ENCODE results near the gene NUDT1. TPM values are rescaled to one million over a fixed set of nuclear protein-coding genes. Genes with fewer than 3 reads are reported as not detected.
A peak's percentile ranks its signal among the peaks of the same experiment; 100 is the strongest.

Gene NUDT1
- total and polyA plus RNA-seq, 2 experiments from 2014 or later = 54.5 to 163 TPM

DNA sequence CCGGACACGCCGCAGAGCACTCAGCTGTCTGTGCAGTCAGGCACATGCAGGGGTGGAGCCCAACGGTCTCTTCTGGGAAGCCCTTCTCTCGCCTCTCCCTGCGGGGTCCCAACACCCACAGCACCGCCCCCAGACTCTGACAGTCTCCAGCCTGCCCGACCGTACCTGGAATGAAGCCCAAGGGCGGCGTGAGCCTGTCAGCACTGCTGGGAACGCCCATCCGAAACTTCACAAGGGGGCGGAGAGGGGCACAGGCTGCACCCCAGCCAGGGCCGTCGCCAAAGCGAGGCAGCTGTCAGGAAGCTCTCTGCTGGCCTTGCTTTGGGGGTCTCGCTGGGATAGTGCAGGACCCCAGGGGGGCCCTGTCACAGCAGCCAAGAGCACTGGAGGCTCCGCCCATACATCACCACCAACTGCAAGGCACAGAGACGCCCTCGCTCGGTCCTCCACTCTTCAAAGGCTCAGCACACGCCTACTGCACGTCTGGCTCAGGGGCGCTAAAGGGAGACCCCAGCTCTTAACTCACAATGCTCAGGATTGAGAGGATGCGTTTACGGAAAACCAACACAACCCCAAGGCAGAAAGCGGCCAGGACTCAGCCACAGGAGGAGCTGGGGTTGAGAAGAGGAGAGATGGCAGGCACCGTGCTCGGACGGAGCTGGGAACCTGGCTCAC, 40.2 kb upstream of the NUDT1 start (continued):
- TF ChIP-seq, protein P1, sequence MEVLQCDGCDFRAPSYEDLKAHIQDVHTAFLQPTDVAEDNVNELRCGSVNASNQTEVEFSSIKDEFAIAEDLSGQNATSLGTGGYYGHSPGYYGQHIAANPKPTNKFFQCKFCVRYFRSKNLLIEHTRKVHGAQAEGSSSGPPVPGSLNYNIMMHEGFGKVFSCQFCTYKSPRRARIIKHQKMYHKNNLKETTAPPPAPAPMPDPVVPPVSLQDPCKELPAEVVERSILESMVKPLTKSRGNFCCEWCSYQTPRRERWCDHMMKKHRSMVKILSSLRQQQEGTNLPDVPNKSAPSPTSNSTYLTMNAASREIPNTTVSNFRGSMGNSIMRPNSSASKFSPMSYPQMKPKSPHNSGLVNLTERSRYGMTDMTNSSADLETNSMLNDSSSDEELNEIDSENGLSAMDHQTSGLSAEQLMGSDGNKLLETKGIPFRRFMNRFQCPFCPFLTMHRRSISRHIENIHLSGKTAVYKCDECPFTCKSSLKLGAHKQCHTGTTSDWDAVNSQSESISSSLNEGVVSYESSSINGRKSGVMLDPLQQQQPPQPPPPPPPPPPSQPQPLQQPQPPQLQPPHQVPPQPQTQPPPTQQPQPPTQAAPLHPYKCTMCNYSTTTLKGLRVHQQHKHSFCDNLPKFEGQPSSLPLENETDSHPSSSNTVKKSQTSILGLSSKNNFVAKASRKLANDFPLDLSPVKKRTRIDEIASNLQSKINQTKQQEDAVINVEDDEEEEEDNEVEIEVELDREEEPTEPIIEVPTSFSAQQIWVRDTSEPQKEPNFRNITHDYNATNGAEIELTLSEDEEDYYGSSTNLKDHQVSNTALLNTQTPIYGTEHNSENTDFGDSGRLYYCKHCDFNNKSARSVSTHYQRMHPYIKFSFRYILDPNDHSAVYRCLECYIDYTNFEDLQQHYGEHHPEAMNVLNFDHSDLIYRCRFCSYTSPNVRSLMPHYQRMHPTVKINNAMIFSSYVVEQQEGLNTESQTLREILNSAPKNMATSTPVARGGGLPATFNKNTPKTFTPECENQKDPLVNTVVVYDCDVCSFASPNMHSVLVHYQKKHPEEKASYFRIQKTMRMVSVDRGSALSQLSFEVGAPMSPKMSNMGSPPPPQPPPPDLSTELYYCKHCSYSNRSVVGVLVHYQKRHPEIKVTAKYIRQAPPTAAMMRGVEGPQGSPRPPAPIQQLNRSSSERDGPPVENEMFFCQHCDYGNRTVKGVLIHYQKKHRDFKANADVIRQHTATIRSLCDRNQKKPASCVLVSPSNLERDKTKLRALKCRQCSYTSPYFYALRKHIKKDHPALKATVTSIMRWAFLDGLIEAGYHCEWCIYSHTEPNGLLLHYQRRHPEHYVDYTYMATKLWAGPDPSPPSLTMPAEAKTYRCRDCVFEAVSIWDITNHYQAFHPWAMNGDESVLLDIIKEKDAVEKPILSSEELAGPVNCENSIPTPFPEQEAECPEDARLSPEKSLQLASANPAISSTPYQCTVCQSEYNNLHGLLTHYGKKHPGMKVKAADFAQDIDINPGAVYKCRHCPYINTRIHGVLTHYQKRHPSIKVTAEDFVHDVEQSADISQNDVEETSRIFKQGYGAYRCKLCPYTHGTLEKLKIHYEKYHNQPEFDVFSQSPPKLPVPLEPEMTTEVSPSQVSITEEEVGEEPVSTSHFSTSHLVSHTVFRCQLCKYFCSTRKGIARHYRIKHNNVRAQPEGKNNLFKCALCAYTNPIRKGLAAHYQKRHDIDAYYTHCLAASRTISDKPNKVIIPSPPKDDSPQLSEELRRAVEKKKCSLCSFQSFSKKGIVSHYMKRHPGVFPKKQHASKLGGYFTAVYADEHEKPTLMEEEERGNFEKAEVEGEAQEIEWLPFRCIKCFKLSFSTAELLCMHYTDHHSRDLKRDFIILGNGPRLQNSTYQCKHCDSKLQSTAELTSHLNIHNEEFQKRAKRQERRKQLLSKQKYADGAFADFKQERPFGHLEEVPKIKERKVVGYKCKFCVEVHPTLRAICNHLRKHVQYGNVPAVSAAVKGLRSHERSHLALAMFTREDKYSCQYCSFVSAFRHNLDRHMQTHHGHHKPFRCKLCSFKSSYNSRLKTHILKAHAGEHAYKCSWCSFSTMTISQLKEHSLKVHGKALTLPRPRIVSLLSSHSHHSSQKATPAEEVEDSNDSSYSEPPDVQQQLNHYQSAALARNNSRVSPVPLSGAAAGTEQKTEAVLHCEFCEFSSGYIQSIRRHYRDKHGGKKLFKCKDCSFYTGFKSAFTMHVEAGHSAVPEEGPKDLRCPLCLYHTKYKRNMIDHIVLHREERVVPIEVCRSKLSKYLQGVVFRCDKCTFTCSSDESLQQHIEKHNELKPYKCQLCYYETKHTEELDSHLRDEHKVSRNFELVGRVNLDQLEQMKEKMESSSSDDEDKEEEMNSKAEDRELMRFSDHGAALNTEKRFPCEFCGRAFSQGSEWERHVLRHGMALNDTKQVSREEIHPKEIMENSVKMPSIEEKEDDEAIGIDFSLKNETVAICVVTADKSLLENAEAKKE (CRISPR knock-in tag; IDR thresholded peaks at IDR 0.05) = no peak
- TF ChIP-seq, protein P2, sequence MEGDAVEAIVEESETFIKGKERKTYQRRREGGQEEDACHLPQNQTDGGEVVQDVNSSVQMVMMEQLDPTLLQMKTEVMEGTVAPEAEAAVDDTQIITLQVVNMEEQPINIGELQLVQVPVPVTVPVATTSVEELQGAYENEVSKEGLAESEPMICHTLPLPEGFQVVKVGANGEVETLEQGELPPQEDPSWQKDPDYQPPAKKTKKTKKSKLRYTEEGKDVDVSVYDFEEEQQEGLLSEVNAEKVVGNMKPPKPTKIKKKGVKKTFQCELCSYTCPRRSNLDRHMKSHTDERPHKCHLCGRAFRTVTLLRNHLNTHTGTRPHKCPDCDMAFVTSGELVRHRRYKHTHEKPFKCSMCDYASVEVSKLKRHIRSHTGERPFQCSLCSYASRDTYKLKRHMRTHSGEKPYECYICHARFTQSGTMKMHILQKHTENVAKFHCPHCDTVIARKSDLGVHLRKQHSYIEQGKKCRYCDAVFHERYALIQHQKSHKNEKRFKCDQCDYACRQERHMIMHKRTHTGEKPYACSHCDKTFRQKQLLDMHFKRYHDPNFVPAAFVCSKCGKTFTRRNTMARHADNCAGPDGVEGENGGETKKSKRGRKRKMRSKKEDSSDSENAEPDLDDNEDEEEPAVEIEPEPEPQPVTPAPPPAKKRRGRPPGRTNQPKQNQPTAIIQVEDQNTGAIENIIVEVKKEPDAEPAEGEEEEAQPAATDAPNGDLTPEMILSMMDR (conservative IDR thresholded peaks at IDR 0.05; ENCODE audit: low read depth in 2 of 2) = no peak

DNA sequence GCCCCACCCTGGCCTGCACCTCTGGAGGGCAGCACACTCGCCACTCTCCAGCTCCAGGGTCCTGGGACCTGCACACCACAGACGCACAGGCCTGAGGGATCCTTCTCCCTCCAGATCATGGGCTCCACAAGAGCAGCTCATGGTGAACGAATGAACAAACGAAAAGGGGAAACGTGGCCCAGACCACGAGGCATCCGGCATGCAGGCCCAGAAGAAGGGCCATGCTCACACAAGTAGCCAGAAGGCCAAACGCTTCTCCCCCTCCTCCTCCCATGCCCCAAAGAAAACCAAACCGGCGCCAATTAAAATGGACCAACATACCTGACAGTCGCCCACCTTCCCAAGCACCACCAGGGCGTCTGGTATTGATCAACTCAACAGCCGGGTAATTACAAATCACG, 39.7 kb upstream of the NUDT1 start:
- ATAC-seq = peak; percentile 67
- Histone ChIP-seq H3K4me3 (no peak overlapping the region), H4K20me1 (replicated peaks; ENCODE audit: insufficient read depth) (peaks cover 6% of the 10 kb centered on the region; the same call in 1 of the 2 replicates), H3K4me1 (ENCODE audit: insufficient read depth) (no peaks in the 10 kb centered on the region), H3K79me2 (replicated peaks; ENCODE audit: insufficient read depth) (peaks cover 14% of the 10 kb centered on the region; the same call in 1 of the 2 replicates), H2AFZ (no peak overlapping the region), H3K9me2 (ENCODE audit: insufficient read depth) (no peaks in the 10 kb centered on the region), H3K27me3 (ENCODE audit: insufficient read depth) (no peaks in the 10 kb centered on the region), H3K27ac (ENCODE audit: low read depth) (no peak overlapping the region), H3K4me2 (no peak overlapping the region), H3F3A (replicated peaks; ENCODE audit: low read depth) (no peaks in the 10 kb centered on the region), H3K36me3 (ENCODE audit: insufficient read depth) (no peaks in the 10 kb centered on the region; the same call in 1 of the 2 replicates)
- no peaks in the 10 kb centered on the region; the same call in 2 of the 3 replicates for H3K4me1 Mint-ChIP-seq
- no peak overlapping the region for H3K4me3 Mint-ChIP-seq
- no peaks in the 10 kb centered on the region for H3K9me3 Mint-ChIP-seq
- DNase-seq (ENCODE audit: low spot score) = peak; percentile 23
- H3K27ac Mint-ChIP-seq = no peak overlapping the region
- H3K27me3 Mint-ChIP-seq (ENCODE audit: insufficient read depth, low read depth, poor library complexity) = peaks cover 10% of the 10 kb centered on the region
- TF ChIP-seq, protein P2 (conservative IDR thresholded peaks at IDR 0.05; ENCODE audit: low read depth in 2 of 2) = peak in 1 of 2 experiments; percentile 29; a peak in 1 of 4 replicates
- TF ChIP-seq EZH2phosphoT487 (IDR thresholded peaks at IDR 0.05; ENCODE audit: unreplicated experiment) = no peak
- peaks cover 34% of the 10 kb centered on the region for H3K36me3 Mint-ChIP-seq (ENCODE audit: low read depth)

Data from GM23338 (cell line).